Fibroblast of the aortic adventitia (primary cell): Measurements from ENCODE around the gene C18orf63. TPM values are rescaled to one million over a fixed set of nuclear protein-coding genes. Genes with fewer than 3 reads are reported as not detected.

Experiments
- DNase-seq: peaks from one replicate; pipeline ENCODE4 v3.0.0-alpha.2; 2010; ENCODE audit warnings: low read depth
- H3K4me3 ChIP-seq: 2 replicates; pipeline ENCODE4 v1.5.1; 2011; ENCODE audit warnings: low read depth, mild to moderate bottlenecking, control low read depth, low read length, moderate library complexity
- CTCF ChIP-seq: IDR thresholded peaks from 2 replicates; pipeline ENCODE4 v1.5.1; 2011; ENCODE audit warnings: mild to moderate bottlenecking, low read length, control low read depth, inconsistent platforms; ENCODE audit not compliant: insufficient read depth
- total RNA-seq: library from RNA; depleted of rRNA; stranded (reverse); fragments of >200 nt; gene quantifications from 2 replicates; pipeline ENCODE4 v1.2.3, GENCODE V29; 2012; ENCODE audit warnings: low replicate concordance

The C18orf63 gene
- total RNA-seq, 1 donor, result not detected

GRCh38 chr18:74368901-74369705 is 53.5 kb downstream of the C18orf63 start:
- DNase-seq, result no peak
- no peak overlapping the region for H3K4me3 ChIP-seq
- no peak for TF ChIP-seq CTCF

GRCh38 chr18:74370115-74370514 is 54.5 kb downstream of the C18orf63 start:
- DNase-seq, result no peak
- H3K4me3 ChIP-seq, result no peak overlapping the region
- no peak for TF ChIP-seq CTCF

GRCh38 chr18:74373428-74373827 is 57.8 kb downstream of the C18orf63 start:
- TF ChIP-seq CTCF, result no peak
- no peak for DNase-seq
- H3K4me3 ChIP-seq, result no peak overlapping the region

- no peak for TF ChIP-seq CTCF
- H3K4me3 ChIP-seq, result no peak overlapping the region
- no peak for DNase-seq
These were observed 60.4 kb downstream of the C18orf63 start for GRCh38 chr18:74375999-74376398.

GRCh38 chr18:74376523-74376922 is 60.9 kb downstream of the C18orf63 start:
- no peak for DNase-seq
- no peak for TF ChIP-seq CTCF
- H3K4me3 ChIP-seq, result no peak overlapping the region

- H3K4me3 ChIP-seq, result no peak overlapping the region
- DNase-seq, result no peak
- TF ChIP-seq CTCF, result no peak
These were observed 62.1 kb downstream of the C18orf63 start for GRCh38 chr18:74377776-74378175.
